Ammon's horn (tissue), 1 donor: Measurements from ENCODE around the gene PLA2G3.
"Not testable (repeated sequence)": the region's sequence is repeated elsewhere in the genome, so short reads cannot be mapped to it uniquely, and the experiment has no call there.

Source experiments
- DNase-seq: peaks from one replicate; pipeline ENCODE4 v3.0.0-alpha.2; 2016; ENCODE audit warnings: low spot score

Gene PLA2G3

GRCh38 chr22:31122532-31123291, 17.6 kb downstream of the PLA2G3 start, which contains the start of gene INPP5J:
TSS of gene INPP5J (plus strand) at chr22:31122966. CDS start at chr22:31123015, 49 bp downstream.
- DNase-seq = peak; percentile 69

GRCh38 chr22:31122196-31122531, 18.1 kb downstream of the PLA2G3 start:
- no peak for DNase-seq

GRCh38 chr22:31121403-31121802, 18.9 kb downstream of the PLA2G3 start:
- no peak for DNase-seq

- DNase-seq = no peak
Observed at GRCh38 chr22:31120642-31121041, 19.7 kb downstream of the PLA2G3 start.

GRCh38 chr22:31120230-31120629, 20.1 kb downstream of the PLA2G3 start:
- DNase-seq = no peak

GRCh38 chr22:31119026-31119717, 21.1 kb downstream of the PLA2G3 start:
- no peak for DNase-seq

- DNase-seq = no peak
Observed at GRCh38 chr22:31118046-31118820, 22.1 kb downstream of the PLA2G3 start.

GRCh38 chr22:31112547-31113091, 27.7 kb downstream of the PLA2G3 start:
- not testable (repeated sequence) for DNase-seq

GRCh38 chr22:31107894-31108218, 32.5 kb downstream of the PLA2G3 start:
- DNase-seq = no peak

- peak; percentile 96 for DNase-seq
Observed at GRCh38 chr22:31107178-31107893, 33.0 kb downstream of the PLA2G3 start, which contains the start of gene SELENOM. TSS of gene SELENOM (minus strand) at chr22:31107568. CDS start at chr22:31107505, 63 bp downstream.

GRCh38 chr22:31106731-31107177, 33.6 kb downstream of the PLA2G3 start:
- no peak for DNase-seq

GRCh38 chr22:31106001-31106571, 34.2 kb downstream of the PLA2G3 start:
- no peak for DNase-seq

GRCh38 chr22:31105282-31105929, 34.9 kb downstream of the PLA2G3 start:
- no peak for DNase-seq

GRCh38 chr22:31104869-31105268, 35.4 kb downstream of the PLA2G3 start:
- no peak for DNase-seq

GRCh38 chr22:31103899-31104694, 36.2 kb downstream of the PLA2G3 start:
- DNase-seq = no peak

- DNase-seq = no peak
Observed at GRCh38 chr22:31103111-31103510, 37.2 kb downstream of the PLA2G3 start.

GRCh38 chr22:31102441-31103081, 37.7 kb downstream of the PLA2G3 start:
- DNase-seq = no peak

GRCh38 chr22:31100762-31101525, 39.4 kb downstream of the PLA2G3 start:
- no peak for DNase-seq
